HUES6 (cell line): ENCODE results near the gene MACROD2.

Experiments
- H3K27ac ChIP-seq: 2 replicates; pipeline ENCODE4 v1.7.0; 2013; ENCODE audit warnings: low read depth, mild to moderate bottlenecking, low read length, inconsistent platforms
- H3K27me3 ChIP-seq: 2 replicates; pipeline ENCODE4 v1.6.1; 2013; ENCODE audit warnings: low read length; ENCODE audit not compliant: control insufficient read depth, insufficient read depth
- H3K36me3 ChIP-seq: 2 replicates; pipeline ENCODE4 v1.6.1; 2013; ENCODE audit warnings: low read length; ENCODE audit not compliant: control insufficient read depth, insufficient read depth
- H3K4me1 ChIP-seq: 2 replicates; pipeline ENCODE4 v1.6.1; 2013; ENCODE audit warnings: low read length; ENCODE audit not compliant: control insufficient read depth, insufficient read depth
- H3K4me3 ChIP-seq: 2 replicates; pipeline ENCODE4 v1.5.1; 2013; ENCODE audit warnings: low read depth, low read length
- H3K9ac ChIP-seq: one replicate; pipeline ENCODE4 v1.6.1; 2013; ENCODE audit warnings: mild to moderate bottlenecking, low read length
- H3K9me3 ChIP-seq: 2 replicates; pipeline ENCODE4 v1.6.1; 2013; ENCODE audit warnings: low read depth, low read length; ENCODE audit not compliant: control insufficient read depth, insufficient read depth

The MACROD2 gene

GRCh38 chr20:15675061-15675514 lies 1679.8 kb downstream of the MACROD2 start:
- H3K9ac ChIP-seq: no peak overlapping the region
- H3K27ac ChIP-seq: no peak overlapping the region
- no peaks in the 10 kb centered on the region for H3K4me1 ChIP-seq
- no peaks in the 10 kb centered on the region for H3K36me3 ChIP-seq
- no peaks in the 10 kb centered on the region for H3K27me3 ChIP-seq
- H3K4me3 ChIP-seq: no peak overlapping the region
- H3K9me3 ChIP-seq: no peaks in the 10 kb centered on the region

- no peak overlapping the region for H3K27ac ChIP-seq
- H3K36me3 ChIP-seq: no peaks in the 10 kb centered on the region
- H3K9ac ChIP-seq: no peak overlapping the region
- no peaks in the 10 kb centered on the region for H3K4me1 ChIP-seq
- no peaks in the 10 kb centered on the region for H3K27me3 ChIP-seq
- H3K9me3 ChIP-seq: no peaks in the 10 kb centered on the region
- H3K4me3 ChIP-seq: no peak overlapping the region
Measured at GRCh38 chr20:15675813-15676484, 1680.6 kb downstream of the MACROD2 start.

GRCh38 chr20:15676815-15677214 lies 1681.5 kb downstream of the MACROD2 start:
- H3K4me1 ChIP-seq: no peaks in the 10 kb centered on the region
- no peak overlapping the region for H3K27ac ChIP-seq
- H3K27me3 ChIP-seq: no peaks in the 10 kb centered on the region
- no peaks in the 10 kb centered on the region for H3K36me3 ChIP-seq
- no peaks in the 10 kb centered on the region for H3K9me3 ChIP-seq
- no peak overlapping the region for H3K4me3 ChIP-seq
- H3K9ac ChIP-seq: no peak overlapping the region

GRCh38 chr20:15682690-15683089 lies 1687.4 kb downstream of the MACROD2 start:
- no peak overlapping the region for H3K9ac ChIP-seq
- H3K9me3 ChIP-seq: no peaks in the 10 kb centered on the region

GRCh38 chr20:15692570-15692969 lies 1697.3 kb downstream of the MACROD2 start:
- H3K9me3 ChIP-seq: no peaks in the 10 kb centered on the region
- no peak overlapping the region for H3K27ac ChIP-seq
- H3K4me3 ChIP-seq: no peak overlapping the region
- no peaks in the 10 kb centered on the region for H3K4me1 ChIP-seq
- H3K36me3 ChIP-seq: no peaks in the 10 kb centered on the region
- no peak overlapping the region for H3K9ac ChIP-seq
- no peaks in the 10 kb centered on the region for H3K27me3 ChIP-seq

More at GRCh38 chr20:15682690-15683089, 1687.4 kb downstream of the MACROD2 start:
- no peak overlapping the region for H3K4me3 ChIP-seq
- H3K27ac ChIP-seq: no peak overlapping the region
- H3K27me3 ChIP-seq: no peaks in the 10 kb centered on the region
- H3K4me1 ChIP-seq: no peaks in the 10 kb centered on the region
- no peaks in the 10 kb centered on the region for H3K36me3 ChIP-seq

- Histone ChIP-seq H3K9ac (peak overlapping the region; percentile 60), H3K27me3 (no peaks in the 10 kb centered on the region), H3K4me1 (no peaks in the 10 kb centered on the region), H3K9me3 (no peaks in the 10 kb centered on the region), H3K4me3 (peak overlapping the region; percentile 54; the same call in 1 of the 2 replicates), H3K36me3 (no peaks in the 10 kb centered on the region), H3K27ac (peak overlapping the region; percentile 67; the same call in 1 of the 2 replicates)
Measured at GRCh38 chr20:15699431-15700146, 1704.3 kb downstream of the MACROD2 start.

GRCh38 chr20:15700147-15700765 lies 1704.9 kb downstream of the MACROD2 start:
- peak overlapping the region; percentile 54; the same call in 1 of the 2 replicates for H3K4me3 ChIP-seq
- H3K4me1 ChIP-seq: no peaks in the 10 kb centered on the region
- no peaks in the 10 kb centered on the region for H3K27me3 ChIP-seq
- peak overlapping the region; percentile 60 for H3K9ac ChIP-seq
- no peak overlapping the region; the same call in 1 of the 2 replicates for H3K27ac ChIP-seq
- no peaks in the 10 kb centered on the region for H3K9me3 ChIP-seq
- H3K36me3 ChIP-seq: no peaks in the 10 kb centered on the region

- no peak overlapping the region for H3K4me3 ChIP-seq
- H3K9me3 ChIP-seq: no peaks in the 10 kb centered on the region
- H3K4me1 ChIP-seq: no peaks in the 10 kb centered on the region
- no peaks in the 10 kb centered on the region for H3K27me3 ChIP-seq
- H3K27ac ChIP-seq: no peak overlapping the region
- H3K36me3 ChIP-seq: no peaks in the 10 kb centered on the region
- H3K9ac ChIP-seq: no peak overlapping the region
Measured at GRCh38 chr20:15702161-15702560, 1706.8 kb downstream of the MACROD2 start.

- Histone ChIP-seq H3K9ac (no peak overlapping the region), H3K4me3 (no peak overlapping the region)
Measured at GRCh38 chr20:15703171-15703911, 1708.0 kb downstream of the MACROD2 start.

GRCh38 chr20:15705975-15706374 lies 1710.7 kb downstream of the MACROD2 start:
- Histone ChIP-seq H3K27me3 (no peaks in the 10 kb centered on the region), H3K9ac (no peak overlapping the region), H3K36me3 (no peaks in the 10 kb centered on the region), H3K4me1 (no peaks in the 10 kb centered on the region), H3K4me3 (no peak overlapping the region), H3K9me3 (no peaks in the 10 kb centered on the region), H3K27ac (no peak overlapping the region)

More at GRCh38 chr20:15703171-15703911, 1708.0 kb downstream of the MACROD2 start:
- Histone ChIP-seq H3K4me1 (no peaks in the 10 kb centered on the region), H3K27me3 (no peaks in the 10 kb centered on the region), H3K36me3 (no peaks in the 10 kb centered on the region), H3K27ac (no peak overlapping the region), H3K9me3 (no peaks in the 10 kb centered on the region)
